Suppressor macrophage treated with lipopolysaccharide for 4 hours (primary cell): Measurements from ENCODE around the gene MXD3.
"Not testable (repeated sequence)": the region's sequence is repeated elsewhere in the genome, so short reads cannot be mapped to it uniquely, and the experiment has no call there.

Source experiments
- DNase-seq: peaks from one replicate; pipeline ENCODE4 v3.0.0-alpha.2; 2020

Gene MXD3, protein sequence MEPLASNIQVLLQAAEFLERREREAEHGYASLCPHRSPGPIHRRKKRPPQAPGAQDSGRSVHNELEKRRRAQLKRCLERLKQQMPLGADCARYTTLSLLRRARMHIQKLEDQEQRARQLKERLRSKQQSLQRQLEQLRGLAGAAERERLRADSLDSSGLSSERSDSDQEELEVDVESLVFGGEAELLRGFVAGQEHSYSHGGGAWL

DNA sequence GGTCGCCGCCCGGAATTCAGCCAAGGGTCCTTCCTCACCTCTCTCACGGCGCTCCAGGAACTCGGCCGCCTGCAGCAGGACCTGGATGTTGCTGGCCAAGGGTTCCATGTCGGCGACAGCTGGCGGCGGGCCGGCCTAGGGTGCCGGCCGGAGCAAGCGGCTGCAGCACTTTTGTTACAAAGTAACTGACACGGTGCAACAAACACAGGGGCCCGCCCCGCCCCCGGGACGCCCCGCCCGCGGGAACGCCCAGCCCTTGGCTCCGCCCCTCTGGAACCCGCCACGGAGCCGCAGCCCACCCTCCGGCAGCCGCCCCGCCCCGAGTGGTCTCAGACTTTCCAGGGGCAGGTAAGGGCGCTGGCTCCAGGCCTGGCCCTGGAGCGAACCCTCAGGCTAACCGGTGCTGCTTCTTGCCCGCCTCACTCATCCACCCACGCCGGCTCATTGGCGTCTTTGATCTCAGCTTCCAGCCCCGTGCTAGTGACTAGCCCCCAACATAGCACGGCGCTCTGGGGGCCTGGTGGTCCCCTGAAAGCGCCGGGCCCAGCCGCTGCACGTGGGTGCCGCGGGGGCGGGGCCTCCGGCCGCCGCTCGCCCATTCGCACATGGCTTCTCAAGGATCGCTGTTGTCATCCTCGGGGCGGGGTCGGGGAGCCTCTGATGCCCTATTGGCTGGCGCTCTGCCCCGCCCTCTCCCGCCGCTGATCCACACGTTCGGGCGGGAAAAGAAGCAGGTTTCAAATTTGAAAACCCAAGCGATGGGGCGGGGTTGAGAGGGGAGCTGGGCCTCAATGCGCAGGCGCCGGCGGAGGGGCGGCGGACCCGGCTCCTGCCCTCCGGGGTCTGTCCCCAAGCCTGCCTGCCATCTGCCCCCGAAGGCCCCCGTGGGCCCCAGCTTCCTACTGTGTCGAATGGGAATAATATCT is at the start of gene MXD3:
Gene MXD3, minus strand, starts transcription at position 176 of the 926 bp plus-strand sequence. Its CDS starts 68 bp downstream, at position 108.
- DNase-seq, result peak; percentile 98

DNA sequence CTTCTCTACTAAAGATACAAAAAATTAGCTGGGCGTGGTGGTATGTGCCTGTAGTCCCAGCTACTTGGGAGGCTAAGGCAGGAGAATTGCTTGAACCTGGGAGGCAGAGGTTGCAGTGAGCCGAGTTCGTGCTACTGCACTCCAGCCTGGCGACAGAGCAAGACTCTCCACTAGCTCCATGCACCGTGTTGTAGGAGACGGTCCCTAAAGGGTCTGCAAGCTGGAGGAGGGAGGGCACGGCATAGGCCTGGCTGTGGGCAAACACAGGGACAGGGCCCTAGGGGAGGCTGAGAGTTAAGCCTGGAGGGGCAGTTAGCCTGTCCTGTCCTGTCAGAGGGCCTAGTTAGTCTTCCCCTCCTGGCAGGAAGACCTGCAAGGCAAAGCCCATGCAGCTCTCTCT is 49.0 kb upstream of the MXD3 start:
- not testable (repeated sequence) for DNase-seq

DNA sequence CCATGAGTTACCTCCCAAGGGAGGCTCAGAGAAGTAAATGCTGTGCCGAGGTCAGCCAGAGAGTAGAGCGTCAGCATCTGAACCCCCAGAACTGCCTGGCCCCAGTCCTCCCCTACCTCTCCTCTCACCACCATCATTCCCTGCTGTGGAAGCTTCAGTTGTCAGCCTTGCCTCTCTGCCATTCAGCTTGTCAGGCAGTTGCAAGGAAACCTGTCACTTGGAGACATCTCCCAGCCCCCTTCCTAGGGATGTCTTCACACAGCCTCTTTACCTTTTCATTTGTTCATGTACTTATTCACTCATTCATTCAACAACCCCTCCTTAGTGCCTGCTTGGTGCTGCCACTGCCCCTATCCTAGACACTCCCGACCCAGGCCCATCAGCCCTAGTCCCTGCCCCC is 48.2 kb upstream of the MXD3 start:
- DNase-seq, result no peak

DNA sequence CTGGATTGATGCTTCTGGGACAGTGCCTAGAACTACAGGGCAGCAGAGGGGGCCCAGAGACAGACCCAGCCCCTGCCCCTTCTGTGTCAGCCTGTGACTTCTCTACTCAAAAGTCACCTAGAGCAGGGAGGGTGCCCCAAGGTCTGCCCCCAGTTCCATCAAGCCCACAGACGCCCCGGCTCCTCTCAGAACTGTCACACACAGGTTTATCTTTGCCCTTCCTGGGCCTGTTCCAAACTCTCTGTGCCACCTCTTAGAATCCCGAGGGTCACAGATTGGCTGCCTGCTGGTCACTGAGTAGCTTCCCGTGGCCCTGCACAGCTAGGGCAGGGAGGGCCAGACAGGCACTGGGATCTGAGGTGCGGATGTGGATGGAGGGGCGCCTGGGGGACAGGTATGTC is 47.8 kb upstream of the MXD3 start:
- no peak for DNase-seq

DNA sequence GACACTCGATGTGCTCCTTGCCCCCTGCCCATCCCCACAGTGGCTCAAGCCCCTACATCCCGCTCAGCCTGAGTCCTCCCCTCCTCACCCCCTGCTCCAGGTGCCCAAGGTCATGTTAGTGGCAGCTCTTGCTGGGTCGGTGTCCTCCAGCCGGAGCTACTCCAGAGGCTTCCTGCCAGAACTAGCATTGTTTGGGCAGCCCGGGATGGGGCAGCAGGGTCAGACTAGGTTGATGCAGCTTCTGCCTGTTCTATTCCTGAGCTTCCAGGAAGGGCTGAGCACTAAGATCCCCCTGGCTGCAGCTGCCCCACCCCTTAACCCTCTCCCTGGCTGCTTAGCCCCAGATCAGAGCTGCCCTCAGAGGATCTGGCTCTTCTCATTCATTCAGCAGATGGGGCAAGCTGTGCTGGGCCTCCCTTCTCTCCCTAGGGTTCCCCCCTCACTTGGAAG is 46.7 kb upstream of the MXD3 start:
- no peak for DNase-seq

DNA sequence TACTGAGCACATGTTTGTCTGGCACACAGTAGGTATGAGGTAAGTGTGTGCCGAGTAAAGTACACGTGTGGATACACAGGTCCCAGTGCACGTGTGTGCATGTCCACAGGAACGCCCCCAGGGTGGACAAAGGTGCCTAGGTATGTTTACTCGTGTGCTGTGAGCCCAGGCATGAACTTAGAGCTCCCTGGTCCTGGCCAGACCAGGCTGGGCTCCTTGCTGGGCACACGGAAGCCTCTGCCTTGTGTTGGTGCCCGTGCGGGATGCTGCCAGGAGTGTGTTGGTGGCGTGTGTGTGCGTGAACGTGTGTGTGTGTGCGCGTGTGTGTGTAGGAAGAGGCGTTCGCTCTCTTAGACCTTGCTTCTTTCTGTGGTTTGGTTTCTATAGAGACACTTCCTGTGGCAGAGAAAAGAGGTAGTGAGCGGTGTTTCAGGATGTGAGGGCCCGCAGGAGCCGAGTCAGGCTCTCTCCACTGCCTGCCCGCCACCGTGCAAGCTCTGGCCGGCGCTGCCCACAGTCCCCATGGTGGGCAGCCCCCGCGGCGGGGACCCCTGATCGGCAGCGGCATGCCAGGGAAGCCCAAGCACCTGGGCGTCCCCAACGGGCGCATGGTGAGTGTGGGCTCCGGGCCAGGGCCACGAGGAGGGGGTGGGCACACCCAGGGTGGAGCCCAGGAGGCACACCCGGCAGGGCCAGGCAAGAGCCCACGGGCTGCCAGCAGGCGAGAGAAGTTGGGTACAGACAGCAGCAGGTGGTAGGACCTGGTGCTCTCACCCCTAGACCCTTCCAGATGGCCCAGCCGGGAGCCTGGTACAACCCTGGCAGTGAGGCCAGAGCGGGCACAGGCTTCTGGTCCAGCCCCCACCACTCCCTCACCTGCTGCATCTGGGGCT is 46.0 kb upstream of the MXD3 start, which contains the start of gene RGS14:
Gene RGS14, plus strand, starts transcription at position 466 of the 893 bp plus-strand sequence. Its CDS starts 101 bp downstream, at position 567.
- peak; percentile 88 for DNase-seq

DNA sequence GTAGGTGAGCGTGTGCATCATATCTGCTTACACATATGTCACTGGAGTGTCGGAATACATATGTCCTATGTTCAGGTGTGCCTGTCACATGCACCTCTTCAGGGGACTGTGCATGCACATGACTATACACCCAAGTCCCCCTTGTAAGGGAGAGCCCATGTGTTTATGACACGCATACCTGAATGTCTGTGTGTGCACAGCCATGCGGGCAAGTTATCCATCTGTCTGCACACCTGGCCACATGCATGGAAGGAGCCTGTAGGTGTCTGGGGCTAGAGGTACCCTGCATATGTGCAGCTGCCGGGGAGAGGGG is 45.4 kb upstream of the MXD3 start:
- DNase-seq, result no peak

DNA sequence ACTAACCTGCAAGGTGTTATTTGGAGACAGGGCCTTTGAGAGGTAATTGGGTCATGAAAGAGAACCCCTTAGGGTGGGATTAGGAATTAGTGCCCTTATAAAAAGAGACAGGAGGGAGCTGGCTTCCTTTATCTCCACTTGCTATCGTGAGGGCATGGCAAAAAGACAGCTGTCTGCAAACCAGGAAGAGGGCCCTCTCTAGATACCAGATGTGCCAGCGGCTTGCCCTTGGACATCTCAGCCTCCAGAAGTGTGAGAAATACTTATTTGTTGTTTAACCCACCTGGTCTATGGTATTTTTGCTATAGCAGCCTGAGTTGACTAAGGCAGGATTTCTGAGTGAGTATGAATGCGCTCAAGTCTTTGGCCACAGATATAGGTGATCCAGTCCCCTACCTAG is 45.0 kb upstream of the MXD3 start:
- no peak for DNase-seq

DNA sequence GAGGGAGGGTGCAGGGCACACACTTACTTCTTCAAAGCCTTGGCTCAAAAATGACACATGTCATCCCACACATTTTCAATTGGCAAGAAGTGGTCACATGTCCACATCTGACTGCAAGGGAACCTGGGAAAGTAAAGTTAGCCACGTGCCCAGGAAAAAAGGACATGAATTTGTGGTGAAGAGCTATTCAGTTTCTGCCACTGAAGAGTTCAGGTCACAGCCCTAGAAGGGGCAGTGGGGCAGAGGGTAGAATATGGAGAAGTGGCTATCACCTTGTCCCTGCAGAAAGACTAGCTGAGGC is 44.1 kb upstream of the MXD3 start:
- peak; percentile 26 for DNase-seq

DNA sequence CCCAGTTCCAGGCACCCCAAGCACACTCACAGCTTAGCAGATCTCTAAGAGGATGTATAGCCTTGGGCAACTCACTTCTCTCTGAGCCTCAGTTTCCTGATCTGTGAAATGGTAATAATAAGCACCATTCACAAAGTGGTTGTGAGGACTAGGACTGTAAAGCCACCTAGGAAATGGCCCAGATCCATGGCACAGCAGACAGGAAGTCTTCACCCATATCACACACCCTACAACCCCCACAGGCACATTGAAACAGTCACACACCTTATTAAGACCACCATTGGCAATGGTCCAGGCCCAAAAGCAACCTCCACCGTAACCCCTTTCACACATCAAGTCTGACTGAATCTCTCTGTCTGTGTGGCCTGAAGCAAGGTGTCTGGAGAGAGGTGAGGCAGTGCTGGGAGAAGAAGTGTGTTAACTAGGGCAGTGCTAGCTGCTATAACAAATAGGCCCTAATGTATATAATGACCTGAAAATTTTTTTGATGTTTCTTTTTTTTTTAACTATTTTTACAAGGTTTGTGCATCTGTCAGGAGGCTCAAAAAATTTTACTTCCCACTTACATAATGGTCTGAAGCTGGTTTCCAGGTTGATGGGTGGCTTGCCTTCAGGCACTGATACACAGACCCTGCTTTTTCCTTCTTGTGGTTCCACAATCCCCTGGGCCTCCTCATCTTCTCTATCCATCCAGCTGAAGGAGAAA is 43.6 kb upstream of the MXD3 start:
- DNase-seq, result no peak

DNA sequence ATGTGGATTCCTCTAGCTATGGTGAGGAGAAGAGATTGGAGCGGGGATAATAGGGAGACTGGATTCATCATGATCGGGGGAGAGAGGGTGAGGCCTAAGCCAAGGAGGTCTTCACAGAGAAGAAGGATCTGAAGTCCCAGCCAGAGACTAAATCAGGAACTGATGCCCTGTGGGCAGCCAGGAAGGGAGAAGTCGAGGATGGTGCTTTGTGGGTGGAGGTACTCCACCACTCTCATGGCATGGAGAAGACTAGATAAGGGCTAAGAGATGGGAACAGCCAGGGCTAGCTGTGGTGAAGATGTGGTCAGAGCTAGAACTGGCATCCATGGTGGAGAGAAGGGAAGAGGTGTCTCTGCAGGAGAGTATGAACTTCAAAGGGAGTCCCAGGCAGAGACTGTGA is 43.0 kb upstream of the MXD3 start:
- DNase-seq, result peak; percentile 58

DNA sequence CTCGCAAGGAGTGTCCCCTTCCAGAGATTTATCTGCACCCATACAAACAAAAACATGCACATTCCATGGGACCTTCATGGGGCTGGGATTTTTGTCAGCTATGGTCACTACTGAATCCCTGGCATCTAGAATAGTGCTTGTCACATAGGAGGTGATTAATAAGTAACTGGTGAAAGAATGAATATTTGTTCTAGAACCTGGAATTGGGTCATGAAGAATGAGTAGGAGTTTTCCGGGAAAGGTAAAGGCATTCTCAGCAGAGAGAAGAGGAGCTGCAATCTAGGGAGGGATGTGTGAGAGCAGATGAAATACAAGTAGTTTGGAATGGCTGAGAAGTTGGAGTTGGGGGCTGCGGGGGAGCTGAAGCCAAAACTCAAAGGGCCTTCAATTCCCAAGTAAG is 42.6 kb upstream of the MXD3 start:
- no peak for DNase-seq

DNA sequence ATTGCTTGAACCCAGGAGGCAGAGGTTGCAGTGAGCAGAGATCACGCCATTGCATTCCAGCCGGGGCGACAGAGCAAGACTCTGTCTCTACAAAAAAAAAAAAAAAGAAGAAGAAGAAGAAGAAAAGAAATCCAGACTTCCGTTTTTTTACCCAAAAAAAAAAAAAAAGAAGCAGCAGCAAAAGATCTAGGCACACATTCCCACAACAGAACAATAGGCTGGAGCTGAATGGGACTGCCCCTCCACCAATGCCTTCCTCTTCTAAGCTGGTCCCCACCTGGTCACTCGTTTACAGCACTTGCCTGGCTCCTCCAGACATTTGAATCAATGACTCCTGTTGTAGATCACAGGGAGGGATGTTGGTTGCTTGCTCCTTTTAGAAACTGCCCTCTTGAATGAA is 41.4 kb upstream of the MXD3 start:
- DNase-seq, result peak; percentile 28

DNA sequence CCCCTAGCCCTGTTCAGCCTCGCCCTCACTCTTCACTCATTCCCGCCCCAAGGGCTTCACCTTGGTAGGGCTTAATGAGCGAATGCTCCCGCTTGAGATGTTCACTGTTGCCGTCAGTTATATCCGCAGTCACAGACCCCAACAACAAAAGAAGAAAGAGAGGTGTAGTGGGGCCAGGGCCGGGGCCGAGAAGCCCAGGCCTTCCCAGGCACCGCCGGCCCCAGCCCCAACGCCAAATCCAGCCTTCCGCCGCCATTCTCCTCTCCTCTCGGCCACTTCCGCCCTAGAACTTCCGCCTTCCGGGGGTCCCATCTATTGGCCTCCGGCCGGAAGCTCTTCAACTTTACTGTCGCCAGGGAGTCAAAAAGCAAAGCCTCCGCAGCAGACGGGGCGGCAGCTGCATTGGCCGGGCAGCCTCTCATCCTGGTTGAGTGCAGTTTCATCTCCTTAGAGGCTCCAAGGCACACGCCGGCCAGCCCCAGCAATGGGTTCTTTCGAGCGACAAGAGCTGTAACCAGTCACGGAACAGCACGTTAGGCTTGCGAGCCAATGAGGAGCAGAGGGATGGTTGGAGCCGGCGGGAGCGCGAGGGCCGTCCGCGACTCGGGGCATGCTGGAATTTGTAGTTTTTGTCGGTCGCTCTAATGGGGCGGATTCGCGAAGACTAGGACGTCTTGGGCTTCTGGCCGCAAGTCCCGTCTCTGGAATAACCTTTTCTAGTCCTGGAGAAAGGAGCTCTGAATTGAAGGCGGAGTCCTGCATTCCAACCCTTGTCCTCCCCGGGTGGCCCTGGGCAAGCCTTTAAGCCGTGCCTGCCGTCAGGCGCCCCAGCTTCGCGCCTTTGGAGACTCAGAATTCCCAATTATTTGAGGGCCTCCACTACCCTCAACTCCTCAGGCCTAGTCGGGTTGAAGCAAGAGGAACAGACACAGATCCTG is 40.0 kb upstream of the MXD3 start, which contains the start of gene LMAN2:
Gene LMAN2, minus strand, starts transcription at position 277 of the 938 bp plus-strand sequence. Its CDS starts 21 bp downstream, at position 256.
- DNase-seq, result peak; percentile 97

DNA sequence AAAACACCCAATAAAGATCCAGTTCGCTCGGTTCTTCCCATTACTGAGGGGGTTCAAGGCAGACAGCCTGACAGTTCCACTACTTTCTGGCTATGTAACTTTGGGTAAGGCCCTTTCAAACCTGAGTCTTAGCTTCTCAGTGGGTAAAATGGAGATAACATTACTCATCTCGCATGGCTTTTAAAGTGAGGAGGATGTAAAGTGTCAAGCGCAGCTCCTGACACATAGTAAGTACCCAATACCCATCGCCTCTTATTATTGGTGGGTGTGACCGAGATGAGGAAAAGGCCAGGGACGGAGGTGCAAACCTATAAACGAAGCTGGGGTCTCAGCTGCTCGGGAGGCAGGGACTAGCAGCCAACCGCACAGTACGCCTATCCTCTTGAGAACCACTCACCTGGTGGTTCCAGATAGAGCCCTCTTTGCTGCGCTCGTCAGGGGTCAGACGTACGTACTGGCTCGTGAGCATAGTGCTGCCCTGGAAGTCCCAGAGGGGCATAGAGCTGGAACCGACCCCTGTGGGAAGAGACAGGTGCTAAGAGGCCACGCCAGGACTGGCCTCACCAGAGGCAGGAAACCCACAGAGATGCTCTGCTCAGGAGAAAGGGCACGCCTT is 39.2 kb upstream of the MXD3 start:
- DNase-seq, result peak; percentile 13

DNA sequence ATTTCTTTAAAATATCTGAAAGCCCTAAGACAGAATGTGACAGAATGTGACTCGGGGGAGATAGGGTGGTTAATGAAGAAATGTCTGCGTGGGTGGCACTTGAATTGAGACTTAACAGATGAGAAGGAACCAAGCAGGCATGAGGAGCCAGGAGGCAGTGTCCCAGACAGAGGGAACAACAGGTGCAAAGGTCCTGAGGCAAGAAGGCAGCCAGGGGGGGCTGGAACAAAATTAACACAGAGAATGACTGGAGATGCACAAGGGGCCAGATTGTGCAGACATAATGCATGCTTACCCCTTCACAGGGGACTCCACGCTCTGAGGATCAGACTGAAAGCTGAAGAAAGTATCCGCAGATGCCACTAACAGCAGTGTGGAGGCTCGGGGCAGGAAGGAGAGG is 38.1 kb upstream of the MXD3 start:
- no peak for DNase-seq

DNA sequence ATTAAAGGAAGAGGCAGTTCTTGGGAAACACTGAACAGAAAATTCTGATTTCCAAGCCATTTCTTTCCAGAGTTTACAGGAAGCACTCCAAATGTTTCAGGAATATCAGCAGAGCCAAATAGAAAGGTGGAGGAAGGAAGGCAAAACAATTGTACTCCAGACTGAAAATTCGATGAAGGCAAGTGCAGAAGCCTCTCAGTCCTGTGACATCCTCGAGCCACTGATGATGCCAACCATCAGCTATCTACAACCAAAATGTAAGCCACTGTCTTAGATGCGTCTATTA is 37.6 kb upstream of the MXD3 start:
- no peak for DNase-seq

DNA sequence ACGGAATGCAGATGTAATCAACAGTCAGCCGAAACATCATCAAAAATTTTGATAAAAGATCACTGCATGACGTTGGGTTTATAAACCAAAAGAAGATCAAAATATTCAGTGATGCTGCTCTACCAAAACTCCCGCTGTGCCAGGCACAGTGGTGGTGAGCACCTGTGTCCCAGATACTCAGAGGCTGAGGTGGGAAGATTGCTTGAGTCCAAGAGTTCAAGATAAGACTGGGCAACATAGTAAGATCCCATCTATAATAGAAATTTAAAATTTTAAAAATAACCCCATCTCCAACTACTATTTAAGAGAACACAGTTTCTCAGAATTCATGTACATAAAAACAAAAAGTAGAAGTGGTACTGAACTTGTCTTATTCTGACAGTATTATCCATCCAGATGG is 36.0 kb upstream of the MXD3 start:
- no peak for DNase-seq

DNA sequence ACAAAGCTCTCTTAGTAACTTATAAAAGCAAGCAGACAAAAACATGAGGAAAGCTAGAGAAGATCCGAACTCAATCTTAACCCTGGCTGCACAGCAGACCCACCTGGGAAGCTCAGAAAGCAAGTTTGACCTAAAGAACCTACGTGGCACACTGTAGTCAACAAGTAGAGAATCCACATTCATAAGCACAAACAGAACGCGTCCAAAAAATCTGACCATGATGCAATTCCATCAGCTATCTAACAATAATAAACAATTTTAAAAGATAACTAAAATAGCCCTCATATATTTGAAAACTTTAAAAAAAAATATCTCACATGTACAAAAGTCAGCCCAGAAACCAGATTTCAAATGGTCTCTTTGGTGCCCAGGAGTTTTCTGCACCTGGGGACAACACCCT is 35.1 kb upstream of the MXD3 start:
- no peak for DNase-seq

DNA sequence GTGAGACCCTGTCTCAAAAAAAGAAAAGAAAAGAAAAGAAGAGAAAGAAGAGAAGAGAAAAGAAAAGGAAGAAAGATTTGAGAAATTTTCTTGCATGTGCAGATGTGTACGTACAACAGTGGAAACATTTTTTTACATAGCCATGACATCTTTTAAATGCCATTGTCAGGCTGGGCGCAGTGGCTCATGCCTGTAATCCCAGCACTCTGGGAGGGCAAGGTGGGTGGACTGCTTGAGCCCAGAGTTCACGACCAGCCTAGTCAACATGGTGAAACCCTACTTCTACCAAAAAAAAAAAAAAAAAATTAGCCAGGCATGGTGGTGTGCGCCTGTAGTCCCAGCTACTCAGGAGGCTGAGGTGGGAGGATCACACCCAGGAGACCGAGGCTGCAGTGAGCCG is 33.2 kb upstream of the MXD3 start:
- no peak for DNase-seq

DNA sequence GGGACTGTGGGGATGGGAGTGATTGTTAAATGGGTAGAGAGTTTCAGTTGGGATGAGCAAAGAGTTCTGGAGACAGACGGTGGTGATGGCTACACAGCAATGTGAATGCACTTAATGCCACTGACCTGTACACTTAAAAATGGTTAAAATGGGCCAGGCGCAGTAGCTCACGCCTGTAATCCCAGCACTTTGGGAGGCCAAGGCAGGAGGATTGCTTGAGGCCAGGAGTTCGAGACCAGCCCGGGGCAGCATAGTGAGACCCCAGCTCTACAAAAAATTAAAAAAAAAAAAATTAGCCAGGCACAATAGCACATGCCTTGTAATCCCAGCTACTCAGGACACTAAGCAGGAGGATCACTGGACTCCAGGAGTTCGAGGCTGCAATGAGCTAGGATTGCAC is 32.1 kb upstream of the MXD3 start:
- DNase-seq, result no peak
